GM12878 (cell line): ENCODE results near the gene LITAF. TPM values are rescaled to one million over a fixed set of nuclear protein-coding genes. Genes with fewer than 3 reads are reported as not detected.

Experiments
- ATAC-seq: fragments of 200-7000 bp; cut with Tn5 transposase; 3 replicates; pipeline ENCODE4 v1.9.1; 2020; ENCODE audit warnings: mild to moderate bottlenecking, moderate library complexity
- BruUV-seq: library from RNA; stranded (reverse); fragments of 400-500 nt; replicated peaks from 2 replicates; lab custom pipeline; 2021; lab: Mats Ljungman, UMichigan
- CTCF ChIA-PET: fragments of 300-600 bp; sonication (Branson Sonifier 250); formaldehyde crosslinking; extraction: SDS; loops from one replicate; lab custom pipeline; 2021; ENCODE audit warnings: inconsistent platforms; lab: Yijun Ruan, JAX
- POLR2A ChIA-PET: fragments of 350-600 bp; formaldehyde crosslinking; extraction: SDS; loops from one replicate; lab custom pipeline; 2021; ENCODE audit warnings: inconsistent platforms; lab: Charles Lee
- RAD21 ChIA-PET: fragments of 300-600 bp; sonication (Branson Sonifier 250); formaldehyde crosslinking; loops from one replicate; lab custom pipeline; 2023; ENCODE audit warnings: antibody characterized with exemption; ENCODE audit not compliant: unreplicated experiment; lab: Charles Lee
- SMC1A ChIA-PET: fragments of 300-600 bp; sonication (Branson Sonifier 250); formaldehyde crosslinking; loops from one replicate; lab custom pipeline; 2023; ENCODE audit not compliant: unreplicated experiment, uncharacterized antibody; lab: Charles Lee
- DNase-seq: peaks from one replicate; pipeline ENCODE4 v3.0.0-alpha.2; 2011; ENCODE audit warnings: low read depth, low spot score
- FAIRE-seq: peaks from 3 replicates; lab custom pipeline; 2011; peaks lifted over from hg19 to GRCh38; lab: Jason Lieb, UNC
- H2AFZ ChIP-seq: 2 replicates; pipeline ENCODE4 v1.6.0; 2011; ENCODE audit warnings: low read depth, low read length, control low read depth; ENCODE audit not compliant: control insufficient read depth
- H3K27ac ChIP-seq: 2 replicates; pipeline ENCODE4 v1.5.1; 2011; ENCODE audit warnings: control low read depth; ENCODE audit not compliant: control insufficient read depth, insufficient read depth
- H3K27me3 ChIP-seq, 2 experiments: replicated peaks in 1 of 2; 2 replicates each; pipeline versions ENCODE4 v1.6.0 to v1.6.1; 2011; ENCODE audit warnings: low read length in 1 of 2; ENCODE audit not compliant: control insufficient read depth in 2 of 2, insufficient read depth in 2 of 2
- H3K36me3 ChIP-seq, 2 experiments: 2 replicates each; pipeline ENCODE4 v1.5.1; 2011; ENCODE audit warnings: low read length in 1 of 2; ENCODE audit not compliant: control insufficient read depth in 2 of 2, insufficient read depth in 2 of 2
- H3K4me1 ChIP-seq: 2 replicates; pipeline ENCODE4 v1.6.1; 2011; ENCODE audit warnings: mild to moderate bottlenecking, low read length, moderate library complexity, mixed read lengths; ENCODE audit not compliant: control insufficient read depth, insufficient read depth
- H3K4me2 ChIP-seq: 2 replicates; pipeline ENCODE4 v1.6.0; 2011; ENCODE audit warnings: control low read depth; ENCODE audit not compliant: control insufficient read depth, insufficient read depth
- H3K4me3 ChIP-seq: fragments of 200-600 bp; sonication (generic); 2 replicates; pipeline ENCODE4 v1.5.1; 2016
- H3K79me2 ChIP-seq: 2 replicates; pipeline ENCODE4 v1.6.0; 2011; ENCODE audit warnings: low read length; ENCODE audit not compliant: control insufficient read depth, insufficient read depth
- H3K9ac ChIP-seq: 2 replicates; pipeline ENCODE4 v1.8.0; 2011; ENCODE audit warnings: low read length, control low read depth, mixed read lengths; ENCODE audit not compliant: control insufficient read depth, insufficient read depth
- H3K9me3 ChIP-seq: replicated peaks from 3 replicates; pipeline ENCODE4 v1.5.1; 2011; ENCODE audit warnings: mild to moderate bottlenecking, low read length; ENCODE audit not compliant: control insufficient read depth, insufficient read depth
- H4K20me1 ChIP-seq: 2 replicates; pipeline ENCODE4 v1.6.0; 2011; ENCODE audit not compliant: control insufficient read depth, insufficient read depth
- BRCA1 ChIP-seq: IDR thresholded peaks from 2 replicates; pipeline ENCODE4 v1.6.1; 2011; ENCODE audit warnings: low read depth, low read length, improper control_type of control experiment
- CHD2 ChIP-seq: IDR thresholded peaks from 2 replicates; pipeline ENCODE4 v1.6.1; 2011; ENCODE audit warnings: low read depth, low read length, improper control_type of control experiment, borderline replicate concordance
- LARP7 ChIP-seq: fragments of 450-650 bp; IDR thresholded peaks from 2 replicates; pipeline ENCODE4 v1.6.1; 2017; ENCODE audit warnings: mild to moderate bottlenecking
- MXI1 ChIP-seq: fragments of 150-350 bp; IDR thresholded peaks from 2 replicates; pipeline ENCODE4 v1.6.1; 2011; ENCODE audit warnings: low read depth, mild to moderate bottlenecking, inconsistent platforms, low read length, improper control_type of control experiment
- RELA ChIP-seq: fragments of 450-650 bp; IDR thresholded peaks from 2 replicates; pipeline ENCODE4 v1.8.0; 2014; ENCODE audit warnings: borderline replicate concordance; ENCODE audit not compliant: partially characterized antibody
- SPI1 ChIP-seq: IDR thresholded peaks from 2 replicates; pipeline ENCODE4 v1.6.1; 2011; ENCODE audit warnings: low read depth, mild to moderate bottlenecking, low read length, moderate library complexity, borderline replicate concordance; ENCODE audit not compliant: insufficient read depth
- TCF7 ChIP-seq: IDR thresholded peaks from 2 replicates; pipeline ENCODE4 v1.6.1; 2014; ENCODE audit warnings: antibody characterized with exemption, borderline replicate concordance
- WGBS: methylation state at CpG from one replicate; pipeline ENCODE4 v1.1.6; 2016; ENCODE audit warnings: low lambda C conversion rate; ENCODE audit not compliant: insufficient replicate concordance, insufficient coverage; ENCODE audit errors: missing lambda C conversion rate; 5-methylcytosine and 5-hydroxymethylcytosine counted together
- in situ Hi-C: fragments of 300-500 bp; cut with MboI; formaldehyde crosslinking; loops from 9 replicates; pipeline ENCODE4 v1.14.3; 2018; ENCODE audit warnings: mixed read lengths
- intact Hi-C: fragments of 100-400 bp; cut with micrococcal nuclease; formaldehyde crosslinking; loops from one replicate; pipeline ENCODE4 v1.14.2; 2022; ENCODE audit not compliant: unreplicated experiment
- polyA plus RNA-seq, 11 experiments: library from polyadenylated mRNA; depleted of rRNA in 4 of 11; unstranded in 6 of 11; stranded (reverse) in 5 of 11; fragments of >200 nt; fragmentation: Nextera tagmentation in 4 of 11; fragmentation: Illumina TruSeq in 1 of 11; extraction: Ambion mirVana in 4 of 11; extraction: Trizol in 1 of 11; gene quantifications; 1 replicate in 1 of 11; 2 replicates in 10 of 11; pipeline versions ENCODE4 v1.2.1 to v1.2.3, GENCODE V29; 2011 to 2016; ENCODE audit warnings: inconsistent platforms in 2 of 11, missing spikeins in 2 of 11, low read depth in 1 of 11
- total RNA-seq, 4 experiments: library from RNA; depleted of rRNA in 3 of 4; stranded (reverse); fragments of >200 nt in 3 of 4; fragmentation: Illumina TruSeq in 1 of 4; extraction: Trizol in 1 of 4; gene quantifications; 2 replicates each; pipeline versions ENCODE4 v1.2.1 to v1.2.3, GENCODE V29; 2013 to 2021
- TF ChIP-seq, protein P1 (sequence below): IDR thresholded peaks from 2 replicates; pipeline ENCODE4 v1.6.1; 2012; ENCODE audit warnings: low read length, inconsistent platforms
- TF ChIP-seq, protein P2 (sequence below): fragments of 450-650 bp; conservative IDR thresholded peaks from 2 replicates; pipeline ENCODE4 v1.6.1; 2017; ENCODE audit warnings: mild to moderate bottlenecking, moderate library complexity
- TF ChIP-seq, protein P3 (sequence below): fragments of 450-650 bp; formaldehyde crosslinking; IDR thresholded peaks from 2 replicates; pipeline ENCODE4 v1.5.0; 2022; ENCODE audit warnings: mild to moderate bottlenecking, missing genetic modification characterization

The LITAF gene
- total and polyA plus RNA-seq, 10 of the 15 experiments (the other 5 are each of a cell fraction or from before 2014, with no cell fraction given): 99.2 to 211 (median 147) TPM

DNA sequence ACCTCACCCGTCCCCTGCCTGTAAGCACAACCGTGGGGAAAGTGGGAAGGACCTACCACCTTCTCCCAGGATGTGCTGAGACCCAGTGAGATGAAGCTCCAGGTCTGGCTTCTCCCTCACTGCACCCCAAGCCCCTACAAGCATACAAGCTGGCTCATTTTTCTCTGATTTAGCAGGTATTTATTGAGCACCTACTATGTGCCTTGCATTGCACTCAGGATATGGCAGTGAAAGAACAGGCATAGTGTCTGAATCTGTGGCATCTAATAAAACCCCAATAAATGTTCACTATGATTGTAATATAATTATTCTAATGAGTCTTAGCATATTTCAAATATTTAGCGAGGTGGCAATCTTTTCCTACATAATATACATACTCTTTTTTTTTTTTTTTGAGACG is 84.5 kb downstream of the LITAF start:
- POLR2A ChIA-PET: interaction anchor here (0.7 kb wide), 1 partner anchor 21 kb away, joined by 3 read pairs; no protein-coding TSS in a partner anchor
- SMC1A ChIA-PET: no interaction called here
- H3K4me3 ChIP-seq: no peak overlapping the region
- RAD21 ChIA-PET: no interaction called here
- H3K27ac ChIP-seq: no peak overlapping the region
- no peaks in the 10 kb centered on the region for H3K9me3 ChIP-seq
- FAIRE-seq (no peak), ATAC-seq (no peak), DNase-seq (no peak)
- H3K4me2 ChIP-seq: no peak overlapping the region
- BruUV-seq: no TSS peak
- no peak overlapping the region for H3K9ac ChIP-seq
- TF ChIP-seq SPI1: no peak
- TF ChIP-seq LARP7: no peak
- TF ChIP-seq, protein P1, sequence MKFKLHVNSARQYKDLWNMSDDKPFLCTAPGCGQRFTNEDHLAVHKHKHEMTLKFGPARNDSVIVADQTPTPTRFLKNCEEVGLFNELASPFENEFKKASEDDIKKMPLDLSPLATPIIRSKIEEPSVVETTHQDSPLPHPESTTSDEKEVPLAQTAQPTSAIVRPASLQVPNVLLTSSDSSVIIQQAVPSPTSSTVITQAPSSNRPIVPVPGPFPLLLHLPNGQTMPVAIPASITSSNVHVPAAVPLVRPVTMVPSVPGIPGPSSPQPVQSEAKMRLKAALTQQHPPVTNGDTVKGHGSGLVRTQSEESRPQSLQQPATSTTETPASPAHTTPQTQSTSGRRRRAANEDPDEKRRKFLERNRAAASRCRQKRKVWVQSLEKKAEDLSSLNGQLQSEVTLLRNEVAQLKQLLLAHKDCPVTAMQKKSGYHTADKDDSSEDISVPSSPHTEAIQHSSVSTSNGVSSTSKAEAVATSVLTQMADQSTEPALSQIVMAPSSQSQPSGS: no peak
- TF ChIP-seq CHD2: no peak
- TF ChIP-seq MXI1: no peak
- TF ChIP-seq TCF7: no peak
- TF ChIP-seq BRCA1: no peak
- TF ChIP-seq RELA: no peak
- TF ChIP-seq, protein P2, sequence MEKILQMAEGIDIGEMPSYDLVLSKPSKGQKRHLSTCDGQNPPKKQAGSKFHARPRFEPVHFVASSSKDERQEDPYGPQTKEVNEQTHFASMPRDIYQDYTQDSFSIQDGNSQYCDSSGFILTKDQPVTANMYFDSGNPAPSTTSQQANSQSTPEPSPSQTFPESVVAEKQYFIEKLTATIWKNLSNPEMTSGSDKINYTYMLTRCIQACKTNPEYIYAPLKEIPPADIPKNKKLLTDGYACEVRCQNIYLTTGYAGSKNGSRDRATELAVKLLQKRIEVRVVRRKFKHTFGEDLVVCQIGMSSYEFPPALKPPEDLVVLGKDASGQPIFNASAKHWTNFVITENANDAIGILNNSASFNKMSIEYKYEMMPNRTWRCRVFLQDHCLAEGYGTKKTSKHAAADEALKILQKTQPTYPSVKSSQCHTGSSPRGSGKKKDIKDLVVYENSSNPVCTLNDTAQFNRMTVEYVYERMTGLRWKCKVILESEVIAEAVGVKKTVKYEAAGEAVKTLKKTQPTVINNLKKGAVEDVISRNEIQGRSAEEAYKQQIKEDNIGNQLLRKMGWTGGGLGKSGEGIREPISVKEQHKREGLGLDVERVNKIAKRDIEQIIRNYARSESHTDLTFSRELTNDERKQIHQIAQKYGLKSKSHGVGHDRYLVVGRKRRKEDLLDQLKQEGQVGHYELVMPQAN: no peak
- TF ChIP-seq, protein P3, sequence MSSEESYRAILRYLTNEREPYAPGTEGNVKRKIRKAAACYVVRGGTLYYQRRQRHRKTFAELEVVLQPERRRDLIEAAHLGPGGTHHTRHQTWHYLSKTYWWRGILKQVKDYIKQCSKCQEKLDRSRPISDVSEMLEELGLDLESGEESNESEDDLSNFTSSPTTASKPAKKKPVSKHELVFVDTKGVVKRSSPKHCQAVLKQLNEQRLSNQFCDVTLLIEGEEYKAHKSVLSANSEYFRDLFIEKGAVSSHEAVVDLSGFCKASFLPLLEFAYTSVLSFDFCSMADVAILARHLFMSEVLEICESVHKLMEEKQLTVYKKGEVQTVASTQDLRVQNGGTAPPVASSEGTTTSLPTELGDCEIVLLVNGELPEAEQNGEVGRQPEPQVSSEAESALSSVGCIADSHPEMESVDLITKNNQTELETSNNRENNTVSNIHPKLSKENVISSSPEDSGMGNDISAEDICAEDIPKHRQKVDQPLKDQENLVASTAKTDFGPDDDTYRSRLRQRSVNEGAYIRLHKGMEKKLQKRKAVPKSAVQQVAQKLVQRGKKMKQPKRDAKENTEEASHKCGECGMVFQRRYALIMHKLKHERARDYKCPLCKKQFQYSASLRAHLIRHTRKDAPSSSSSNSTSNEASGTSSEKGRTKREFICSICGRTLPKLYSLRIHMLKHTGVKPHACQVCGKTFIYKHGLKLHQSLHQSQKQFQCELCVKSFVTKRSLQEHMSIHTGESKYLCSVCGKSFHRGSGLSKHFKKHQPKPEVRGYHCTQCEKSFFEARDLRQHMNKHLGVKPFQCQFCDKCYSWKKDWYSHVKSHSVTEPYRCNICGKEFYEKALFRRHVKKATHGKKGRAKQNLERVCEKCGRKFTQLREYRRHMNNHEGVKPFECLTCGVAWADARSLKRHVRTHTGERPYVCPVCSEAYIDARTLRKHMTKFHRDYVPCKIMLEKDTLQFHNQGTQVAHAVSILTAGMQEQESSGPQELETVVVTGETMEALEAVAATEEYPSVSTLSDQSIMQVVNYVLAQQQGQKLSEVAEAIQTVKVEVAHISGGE (CRISPR knock-in tag): no peak
- no peaks in the 10 kb centered on the region; a peak in 1 of 4 replicates for H3K27me3 ChIP-seq
- H3K36me3 ChIP-seq: no peaks in the 10 kb centered on the region; a peak in 1 of 4 replicates
- H2AFZ ChIP-seq: no peak overlapping the region
- no peaks in the 10 kb centered on the region for H4K20me1 ChIP-seq
- peaks cover 12% of the 10 kb centered on the region for H3K4me1 ChIP-seq
- 52% methylated on average over 3 of the region's 4 CpGs for WGBS
- H3K79me2 ChIP-seq: no peaks in the 10 kb centered on the region
- CTCF ChIA-PET: no interaction called here
- in situ Hi-C loops (no loop called here), intact Hi-C loops (no loop called here)
